NCI-H446 treated with DMSO at 0.1 percent for 48 hours (cell line): ENCODE results near the gene MUC5B.

Experiments used
- DNase-seq: peaks from one replicate; lab custom pipeline; 2025; lab: John Stamatoyannopoulos, UW

MUC5B gene

DNA sequence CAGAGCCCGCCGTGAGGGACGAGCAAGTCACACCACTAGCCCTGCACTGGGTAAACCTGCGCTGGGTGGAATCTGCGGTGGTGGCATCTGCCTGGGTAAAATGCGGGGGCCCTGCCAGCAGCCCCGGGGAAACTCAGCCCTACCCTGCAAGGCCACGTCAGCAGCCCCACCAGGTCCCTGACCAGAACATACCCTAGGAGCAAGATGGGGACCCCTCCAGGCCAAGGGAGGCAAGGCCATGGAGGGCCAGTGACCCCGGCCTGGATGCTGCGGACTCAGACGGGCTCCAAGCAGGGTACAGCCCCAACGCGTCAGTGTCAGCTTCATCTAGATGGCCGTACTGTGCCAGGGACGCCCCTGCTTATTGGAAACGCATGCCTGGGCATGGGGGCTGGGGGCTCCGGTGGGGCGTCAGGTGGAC lies 60.2 kb downstream of the MUC5B start:
- DNase-seq = no peak

DNA sequence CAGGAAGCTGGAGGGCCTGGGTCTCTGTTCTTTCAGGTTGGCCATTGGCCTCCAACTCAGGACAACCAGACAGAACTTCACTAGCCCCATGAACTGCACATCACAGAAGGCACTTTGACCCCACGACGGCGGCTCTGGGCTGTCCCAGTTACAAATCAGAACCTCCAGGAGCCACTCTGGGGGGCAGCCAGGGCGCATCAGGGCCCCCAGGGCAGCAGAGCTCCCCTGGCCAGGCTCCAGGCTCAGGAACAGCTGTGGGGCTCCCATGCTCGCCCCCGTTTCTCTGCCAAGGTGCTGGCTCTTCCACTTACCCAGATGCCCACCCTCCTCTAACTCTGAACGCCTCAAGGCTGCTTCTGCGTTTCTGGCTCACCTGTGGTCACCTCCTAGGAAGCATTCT lies 61.0 kb downstream of the MUC5B start:
- no peak for DNase-seq

DNA sequence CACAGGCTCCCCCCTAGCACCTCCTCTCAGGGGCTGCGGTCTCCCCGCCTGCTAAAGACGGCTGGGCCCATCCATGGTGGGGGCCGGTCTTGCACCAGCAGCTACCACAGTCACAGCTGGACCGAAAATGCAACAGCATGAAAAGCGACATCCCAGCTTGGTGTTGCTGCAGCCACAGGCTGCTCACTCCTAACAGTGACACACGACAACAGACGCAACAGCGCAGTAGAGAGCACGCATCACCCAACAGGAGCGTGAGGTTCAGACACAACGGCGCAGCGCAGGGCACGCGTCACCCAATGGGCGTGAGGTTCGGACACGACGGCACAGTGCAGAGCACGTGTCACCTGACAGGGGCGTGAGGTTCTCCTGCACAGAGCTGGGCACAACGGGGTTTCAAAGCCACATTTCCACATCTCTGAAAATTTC lies 62.5 kb downstream of the MUC5B start:
- DNase-seq = no peak

DNA sequence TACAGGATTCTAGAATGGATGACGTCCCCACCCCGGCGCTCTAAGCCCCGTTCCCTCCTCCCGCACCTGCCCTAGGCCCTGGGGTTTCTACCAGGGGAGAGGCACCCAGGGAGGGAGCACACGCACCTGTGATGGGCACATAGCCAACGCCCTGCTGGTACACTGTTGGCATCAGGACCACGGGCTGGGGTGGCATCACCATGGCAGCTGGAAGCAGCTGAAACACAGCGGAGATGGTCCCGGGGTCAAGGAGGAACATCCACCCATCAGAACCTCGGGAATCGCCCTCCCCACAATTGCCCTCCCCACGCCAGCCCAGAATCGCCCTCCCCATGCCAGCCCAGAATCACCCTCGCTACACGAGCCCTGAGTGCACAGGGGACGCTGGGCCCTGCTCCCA lies 63.0 kb downstream of the MUC5B start:
- DNase-seq = no peak

DNA sequence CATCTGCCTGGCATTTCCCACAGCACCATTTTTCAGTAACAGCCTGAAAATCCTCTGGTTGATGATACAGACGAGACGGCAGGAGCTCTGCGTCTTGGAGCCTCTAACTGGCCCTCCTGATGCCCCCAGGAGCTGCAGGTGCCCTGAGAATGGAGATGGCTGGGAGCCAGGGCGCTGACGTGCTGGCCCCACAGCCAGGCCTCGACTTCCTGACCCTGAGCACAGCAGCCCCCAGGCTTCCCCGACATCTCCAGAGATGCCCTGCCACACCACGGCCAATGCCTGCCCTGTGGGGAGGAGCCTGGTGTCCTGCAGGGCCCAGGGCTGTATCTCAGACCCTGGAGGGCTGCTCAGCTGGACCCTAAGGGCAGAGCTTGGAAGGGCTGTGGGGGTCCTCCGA lies 65.1 kb downstream of the MUC5B start:
- DNase-seq = no peak

DNA sequence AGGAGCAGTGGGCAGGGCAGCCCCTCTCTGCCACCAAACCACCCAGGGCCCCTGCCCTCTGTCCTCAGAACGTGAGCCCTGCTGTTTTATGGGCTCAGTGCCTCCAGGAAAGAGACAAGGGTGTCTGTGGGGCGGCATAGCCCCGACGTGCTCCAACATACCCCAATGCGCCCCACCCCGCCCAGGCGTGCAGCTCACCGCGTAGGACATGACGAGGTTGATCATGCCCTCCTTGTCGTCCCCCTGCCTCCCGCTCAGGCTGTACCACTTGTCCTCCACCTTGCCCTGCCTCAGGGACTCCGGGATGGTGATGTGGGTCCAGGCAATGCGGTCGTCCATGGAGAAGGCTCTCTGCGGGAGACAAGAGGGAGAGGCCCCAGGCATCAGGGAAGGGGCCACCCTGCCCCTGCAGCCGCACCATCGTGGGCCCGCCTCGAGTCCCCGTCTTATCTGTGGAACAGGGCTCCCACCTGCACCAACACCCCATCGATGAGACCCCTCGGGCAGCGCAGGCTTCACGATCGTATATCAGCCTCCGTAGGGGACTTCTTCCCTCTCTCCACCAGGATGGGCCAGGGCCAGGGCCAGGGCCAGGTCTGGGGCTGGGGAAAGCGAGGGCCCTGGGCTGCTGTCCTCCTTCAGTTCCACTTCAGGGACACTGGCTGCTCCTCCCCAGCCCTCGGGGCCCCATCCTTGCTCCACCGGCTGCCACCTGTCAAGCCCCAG lies 65.7 kb downstream of the MUC5B start:
- no peak for DNase-seq

DNA sequence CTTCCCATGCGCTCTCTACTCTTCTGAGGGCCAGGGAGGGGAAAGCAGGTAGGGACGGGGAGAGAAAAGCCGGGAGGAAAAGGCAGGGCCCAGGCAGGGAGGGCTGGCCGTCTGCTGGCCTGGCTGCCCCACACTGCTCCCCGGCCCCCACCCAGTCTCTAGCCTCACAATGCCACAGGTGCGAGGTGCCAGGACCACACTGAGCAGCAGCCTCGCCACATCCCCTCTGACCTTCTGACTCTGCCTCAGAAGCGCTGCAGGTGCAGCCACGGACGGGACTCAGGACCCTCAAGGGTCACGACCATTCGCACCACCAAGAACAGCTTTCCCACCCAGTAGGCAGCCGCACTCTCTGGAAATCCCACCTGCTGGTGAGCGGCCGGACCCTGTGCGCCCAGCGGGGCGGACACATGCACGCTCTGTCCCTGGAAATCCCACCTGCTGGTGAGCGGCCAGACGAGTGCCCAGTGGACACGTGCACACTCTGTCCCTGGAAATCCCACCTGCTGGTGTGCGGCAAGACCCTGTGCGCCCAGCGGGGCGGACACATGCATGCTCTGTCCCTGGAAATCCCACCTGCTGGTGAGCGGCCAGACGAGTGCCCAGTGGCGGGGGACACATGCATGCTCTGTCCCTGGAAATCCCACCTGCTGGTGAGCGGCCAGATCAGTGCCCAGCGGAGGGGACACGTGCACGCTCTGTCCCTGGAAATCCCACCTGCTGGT lies 66.5 kb downstream of the MUC5B start:
- no peak for DNase-seq

DNA sequence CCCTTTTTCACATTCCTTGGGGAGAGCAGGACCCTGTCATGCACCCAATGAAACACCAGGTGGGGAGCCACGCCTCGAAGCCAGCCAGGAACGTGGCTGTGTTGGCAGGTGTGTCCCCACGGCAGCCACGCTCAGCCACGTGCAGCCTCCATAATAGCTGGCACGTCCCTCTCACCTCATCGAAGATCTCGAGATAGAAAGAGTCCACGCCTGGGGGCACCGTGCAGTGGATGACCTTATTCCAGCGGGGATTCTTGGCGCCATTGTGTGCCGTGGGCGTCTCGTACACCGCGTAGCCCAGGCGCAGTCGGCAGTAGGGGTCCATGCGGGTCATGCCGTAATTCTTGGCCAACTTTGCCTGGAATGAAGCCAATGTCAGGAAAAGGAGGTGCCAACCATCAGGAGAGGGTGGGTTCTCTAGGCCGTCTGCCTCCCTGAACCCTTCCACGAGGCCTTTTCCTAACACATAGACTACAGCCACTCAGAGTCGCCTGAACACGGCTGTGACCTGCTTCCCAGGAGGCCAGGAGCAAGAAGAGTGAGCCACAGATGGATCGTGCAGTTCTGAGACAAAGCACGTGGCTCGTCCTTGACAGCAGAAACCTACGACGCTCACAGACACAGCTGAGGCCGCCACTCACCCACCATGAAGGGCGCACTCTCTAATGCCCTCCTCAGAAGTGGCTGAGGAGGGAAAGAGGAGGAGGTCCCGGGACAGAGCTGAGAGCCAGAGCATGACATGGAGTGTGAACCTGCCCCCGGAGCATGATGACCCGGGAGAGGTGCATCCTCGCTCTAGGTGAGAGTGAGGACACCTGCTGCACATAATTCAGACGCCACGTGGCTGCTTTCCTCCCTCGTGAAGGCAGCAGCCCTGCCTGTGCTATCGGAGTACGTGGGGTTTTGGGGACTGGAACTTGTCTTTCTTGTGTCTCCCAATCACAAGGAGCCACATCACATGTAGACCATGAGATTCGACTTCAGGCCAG lies 67.5 kb downstream of the MUC5B start:
- no peak for DNase-seq

DNA sequence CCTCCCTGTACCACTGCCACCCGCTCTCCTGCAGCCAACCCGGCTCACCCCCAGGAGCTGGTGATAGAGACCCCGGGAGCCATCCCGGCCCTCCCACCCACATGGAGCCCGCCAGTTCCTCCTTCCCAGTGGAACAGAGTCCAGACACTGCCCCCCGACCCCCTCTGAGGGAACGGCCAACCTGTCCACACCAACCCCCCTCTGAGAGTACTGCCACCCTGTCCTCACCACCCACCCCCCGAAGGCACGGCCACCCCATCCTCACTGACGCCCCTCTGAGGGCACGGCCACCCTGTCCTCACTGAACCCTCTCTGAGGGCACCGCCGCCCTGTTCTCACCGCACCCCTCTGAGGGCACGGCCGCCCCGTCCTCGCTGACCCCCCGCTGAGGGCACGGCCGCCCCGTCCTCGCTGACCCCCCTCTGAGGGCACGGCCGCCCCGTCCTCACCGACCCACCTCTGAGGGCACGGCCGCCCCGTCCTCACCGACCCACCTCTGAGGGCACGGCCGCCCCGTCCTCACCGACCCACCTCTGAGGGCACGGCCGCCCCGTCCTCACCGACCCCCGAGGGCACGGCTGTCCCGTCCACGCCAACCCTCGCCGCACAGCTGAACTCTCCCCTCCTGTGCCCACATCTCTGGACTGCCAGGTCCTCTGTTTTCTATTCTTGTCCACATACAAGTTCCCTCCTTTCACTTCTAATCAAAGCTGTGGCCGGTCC lies 68.6 kb downstream of the MUC5B start:
- no peak for DNase-seq

DNA sequence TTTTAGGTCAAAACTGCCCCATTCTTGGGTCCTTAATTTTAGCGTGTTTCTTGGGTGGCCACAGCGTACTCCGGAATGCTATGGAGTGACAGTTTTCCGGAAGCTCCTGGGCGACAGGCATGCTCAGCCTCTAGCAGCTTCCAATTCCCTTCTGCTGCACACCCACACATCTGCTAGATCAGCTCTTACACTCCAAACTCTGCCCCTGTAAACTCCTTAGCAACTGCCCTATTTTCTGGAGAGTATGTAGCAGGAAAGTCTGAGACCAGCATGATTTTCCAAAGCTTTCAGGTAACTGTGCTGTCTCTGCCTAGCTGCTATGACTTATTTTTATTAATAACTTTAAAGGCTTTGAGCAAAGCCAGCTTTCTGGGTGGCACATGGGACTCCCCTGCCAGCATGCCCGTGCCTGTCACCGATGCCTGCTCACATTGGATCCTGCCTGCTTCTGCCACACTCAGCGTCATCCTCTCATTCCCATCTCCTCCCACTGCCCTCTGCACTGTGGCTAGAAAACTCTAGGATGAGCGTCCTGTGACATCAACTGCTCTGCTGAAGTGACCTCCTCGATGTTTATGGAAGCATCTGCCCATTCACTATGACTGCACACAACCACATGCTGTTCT lies 69.3 kb downstream of the MUC5B start:
- no peak for DNase-seq

DNA sequence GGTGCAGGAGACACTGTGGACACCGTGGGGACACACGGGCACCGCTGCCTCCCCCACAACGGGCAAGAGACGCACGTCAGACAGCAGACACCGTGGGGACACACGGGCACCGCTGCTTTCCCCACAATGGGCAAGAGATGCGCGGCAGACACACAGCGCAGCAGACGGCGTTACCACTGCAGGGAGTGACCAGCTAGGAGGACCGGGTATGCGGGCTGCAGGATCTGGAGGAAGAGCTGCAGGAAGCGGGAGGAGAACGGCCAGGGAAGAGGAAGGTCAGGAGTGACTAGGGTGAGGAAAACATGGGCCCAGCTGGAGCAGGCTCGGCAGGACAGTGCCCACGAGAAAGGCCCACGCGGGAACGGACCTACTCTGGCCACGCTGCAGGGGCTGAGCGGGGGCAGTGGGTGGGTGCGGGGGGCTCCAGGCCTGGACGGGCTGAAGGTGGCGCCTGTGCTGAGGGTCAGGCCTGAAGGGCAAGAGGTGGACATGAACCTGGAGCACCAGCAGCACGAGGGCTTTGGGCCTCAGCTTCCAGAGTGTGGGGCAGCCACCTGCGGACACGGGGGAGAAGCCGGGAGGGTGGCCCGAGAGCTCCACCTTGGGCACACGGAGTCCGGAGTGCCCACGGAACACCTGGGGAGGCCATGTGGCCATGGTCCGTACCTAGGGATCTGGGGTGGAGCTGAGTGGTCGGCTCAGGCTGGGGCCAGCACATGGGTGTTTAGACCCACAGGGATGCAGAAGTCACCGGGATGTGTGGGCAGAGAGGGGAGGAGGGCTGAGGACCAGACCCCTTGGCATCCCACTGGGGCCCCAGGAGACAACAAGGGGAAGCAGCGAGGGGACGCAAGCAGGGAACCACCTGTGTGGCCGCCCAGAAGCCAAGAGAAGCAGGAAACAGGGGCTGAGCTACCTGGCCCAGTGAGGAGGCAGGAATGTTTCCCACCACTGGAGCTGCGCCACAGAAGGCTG lies 70.1 kb downstream of the MUC5B start:
- DNase-seq = no peak

DNA sequence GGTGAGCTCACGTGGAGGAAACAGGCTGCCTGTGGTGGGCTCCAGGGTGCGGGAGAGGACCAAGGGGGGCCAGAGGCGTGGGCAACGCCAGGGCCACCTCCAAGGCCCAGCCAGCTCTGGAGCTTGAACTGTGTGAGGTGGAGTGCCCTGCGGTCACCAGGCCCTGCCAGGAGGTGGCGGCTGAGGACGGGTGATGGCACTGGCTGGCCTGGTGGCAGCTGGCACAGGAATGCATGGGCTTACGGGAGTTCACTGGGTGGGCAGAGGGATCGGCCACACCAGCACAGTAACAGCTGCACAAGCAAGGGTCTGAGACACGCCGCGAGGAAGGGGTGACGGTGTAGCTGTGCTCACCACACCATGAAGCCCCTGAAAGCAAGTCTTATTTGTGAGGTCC lies 70.8 kb downstream of the MUC5B start:
- DNase-seq = no peak

DNA sequence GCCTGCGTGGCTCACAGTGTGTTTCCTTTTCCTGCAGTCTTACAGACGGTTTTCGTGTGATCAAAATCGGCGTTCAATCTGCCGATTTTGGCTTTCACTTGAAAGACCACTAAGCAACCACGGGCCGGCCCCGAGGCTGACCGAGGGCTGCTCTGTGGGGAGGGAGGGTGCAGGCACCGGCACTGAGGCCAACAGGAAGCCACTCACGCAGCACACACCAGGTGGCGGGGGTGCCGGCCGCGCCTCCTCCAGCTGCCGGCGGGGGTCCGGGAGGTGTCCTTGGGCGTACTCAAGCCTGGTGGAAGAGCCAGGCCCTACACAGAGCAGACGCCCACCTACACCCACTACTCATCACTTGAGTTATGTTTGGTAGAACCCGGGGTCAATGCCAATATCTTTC lies 72.2 kb downstream of the MUC5B start:
- no peak for DNase-seq

DNA sequence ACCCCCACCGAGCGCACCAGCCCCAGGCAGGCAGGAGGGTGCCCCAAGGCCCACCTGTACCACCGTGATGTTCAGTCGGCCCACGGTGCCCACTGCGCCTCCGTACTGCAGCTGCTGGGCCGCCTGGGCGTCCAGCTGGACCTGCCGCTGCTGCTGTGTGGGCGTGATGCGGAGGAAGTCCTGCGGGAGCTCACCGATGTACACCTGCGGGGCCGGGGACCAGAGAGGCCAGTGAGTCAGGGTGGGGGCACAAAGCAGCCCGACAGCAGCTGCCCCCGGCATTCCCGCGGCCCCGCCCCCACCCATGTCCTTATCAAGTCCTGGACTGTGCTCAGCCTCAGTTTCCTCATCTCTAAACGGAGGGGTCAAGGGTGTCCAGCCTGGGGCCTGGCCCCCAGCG lies 72.7 kb downstream of the MUC5B start:
- no peak for DNase-seq

DNA sequence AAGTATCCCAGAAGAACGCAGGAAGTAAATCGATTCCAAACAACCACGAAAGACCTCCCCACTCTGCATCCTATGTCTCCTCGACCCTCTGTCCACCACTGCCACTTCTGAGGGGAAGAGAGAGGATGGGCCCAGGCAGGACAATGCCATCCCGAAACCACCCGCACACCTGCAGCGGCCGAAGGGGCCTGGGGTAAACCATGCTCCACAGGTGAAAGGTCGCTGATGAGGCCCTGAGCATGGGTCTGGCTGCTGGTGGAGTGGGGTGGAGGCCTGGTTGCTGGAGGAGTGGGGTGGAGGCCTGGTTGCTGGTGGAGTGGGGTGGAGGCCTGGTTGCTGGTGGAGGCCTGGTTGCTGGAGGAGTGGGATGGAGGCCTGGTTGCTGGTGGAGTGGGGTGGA lies 73.4 kb downstream of the MUC5B start:
- no peak for DNase-seq

DNA sequence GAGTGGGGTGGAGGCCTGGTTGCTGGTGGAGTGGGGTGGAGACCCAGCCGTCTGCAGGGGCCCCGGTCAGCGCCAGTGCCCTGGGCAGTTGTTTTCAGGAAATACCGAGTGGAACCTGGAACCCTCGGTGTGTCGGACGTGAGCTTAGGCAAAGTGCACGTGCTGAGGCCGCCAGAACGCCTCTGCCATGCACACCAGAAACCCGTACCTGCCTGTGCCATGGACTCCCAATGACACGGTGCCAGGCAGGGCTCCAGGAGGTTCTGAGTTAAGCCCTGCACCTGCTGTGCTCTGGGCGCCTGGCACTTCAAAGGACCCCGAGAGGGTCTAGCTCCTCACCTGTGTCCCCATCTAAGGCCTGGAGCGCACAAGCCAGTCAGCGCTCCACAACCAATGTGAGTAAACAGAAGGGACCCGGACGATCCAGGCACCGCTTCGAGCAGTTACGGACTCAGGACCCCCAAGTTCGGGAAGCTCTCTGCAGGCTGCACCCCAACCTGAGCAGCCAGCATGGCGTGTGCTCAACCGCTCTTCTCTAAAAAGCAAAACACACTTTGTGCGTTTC lies 74.2 kb downstream of the MUC5B start:
- no peak for DNase-seq

DNA sequence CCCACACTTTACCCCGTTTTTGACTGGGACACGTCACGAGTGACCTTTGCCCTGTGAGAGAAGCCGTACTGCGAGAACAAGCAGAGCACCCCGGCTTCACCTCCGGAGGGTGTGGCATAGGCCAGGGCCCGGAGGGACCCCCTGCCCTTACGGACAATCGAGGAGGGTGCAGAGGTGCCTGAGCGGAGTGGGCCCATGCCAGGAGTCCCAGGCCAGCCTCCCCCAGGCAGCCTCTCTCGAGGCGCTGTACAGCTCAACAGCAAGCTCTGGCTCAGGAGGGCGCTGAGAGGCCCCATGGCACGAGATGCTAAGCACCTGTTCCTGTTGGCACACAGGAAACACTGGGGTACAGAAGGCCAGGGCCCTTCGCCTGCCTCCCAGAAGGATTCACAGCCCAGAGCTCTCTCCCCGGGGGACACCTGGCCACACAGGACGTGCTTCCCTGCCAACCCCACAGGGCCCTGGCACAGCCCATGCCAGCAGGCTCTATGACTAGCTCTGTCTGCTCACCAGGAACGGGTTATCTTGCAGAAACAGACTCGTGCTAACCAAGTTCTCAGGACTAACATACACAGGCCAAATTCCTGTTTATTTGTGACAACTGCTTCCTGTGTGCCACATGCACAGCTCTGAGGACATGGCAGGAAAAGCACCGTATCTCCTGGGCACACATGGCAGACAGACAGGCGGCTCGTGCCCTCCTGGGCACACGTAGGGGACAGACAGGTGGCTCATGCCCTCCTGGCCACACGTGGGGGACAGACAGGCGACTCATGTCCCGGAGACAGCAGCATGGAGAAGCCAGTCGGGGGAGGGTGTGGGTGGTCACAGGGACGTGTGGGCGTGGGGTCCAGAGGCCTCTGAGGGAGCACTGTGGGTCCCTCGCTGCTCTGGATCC lies 75.0 kb downstream of the MUC5B start:
- no peak for DNase-seq

DNA sequence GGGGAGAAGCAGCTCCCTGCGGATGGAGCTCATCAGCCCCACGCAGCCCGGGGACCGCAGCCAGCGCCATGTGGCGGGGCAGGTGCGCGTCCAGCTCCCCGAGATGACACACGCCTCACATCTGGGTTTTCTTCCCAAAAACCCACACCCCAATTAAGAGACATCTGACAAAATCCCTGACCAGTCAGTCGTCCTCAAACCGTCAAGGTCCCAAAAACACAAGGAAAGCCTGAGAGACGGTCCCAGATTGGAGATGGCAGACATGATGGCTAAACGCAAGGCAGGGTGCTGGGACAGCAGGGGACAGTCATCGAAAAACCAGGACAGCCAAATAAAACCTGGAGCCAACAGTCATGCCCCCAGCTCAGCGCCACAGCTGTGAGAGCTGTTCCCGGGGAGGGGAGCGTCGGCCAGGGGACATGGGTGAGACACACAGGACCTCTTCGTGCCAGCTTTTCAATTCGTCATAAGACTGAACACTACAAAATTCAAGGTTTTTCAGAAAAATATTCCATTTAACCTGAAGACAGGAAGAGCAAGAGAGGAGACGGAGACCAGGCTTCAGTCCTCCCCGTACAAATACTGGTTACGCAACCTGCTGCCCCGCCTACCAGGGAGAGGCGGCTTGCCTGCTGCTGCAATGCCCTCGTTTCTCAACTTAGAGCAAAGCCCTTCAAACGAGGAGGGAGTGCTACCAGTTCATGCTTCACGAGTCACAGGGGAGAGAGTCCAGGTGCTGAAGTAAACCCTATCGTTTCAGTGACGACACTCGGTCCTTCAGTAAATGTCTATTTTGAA lies 76.0 kb downstream of the MUC5B start:
- DNase-seq = no peak
